Sigmoid colon (tissue), 7 donors: Measurements from ENCODE around the gene CDKN1C. TPM values are rescaled to one million over a fixed set of nuclear protein-coding genes. Genes with fewer than 3 reads are reported as not detected.
A peak's percentile ranks its signal among the peaks of the same experiment; 100 is the strongest.

Source experiments
- DNase-seq: peaks from one replicate; pipeline ENCODE4 v3.0.0-alpha.2; 2019
- H3K27ac ChIP-seq, 4 donors: fragments of 200-600 bp; sonication (generic); one replicate each; pipeline ENCODE4 v1.5.1; 2016 to 2019; ENCODE audit warnings: mild to moderate bottlenecking in 1 of 4
- H3K27me3 ChIP-seq, 3 donors: fragments of 200-600 bp; sonication (generic); one replicate each; pipeline ENCODE4 v1.5.1; 2019; ENCODE audit warnings: mild to moderate bottlenecking in 1 of 3
- H3K36me3 ChIP-seq, 4 donors: fragments of 200-600 bp; sonication (generic); one replicate each; pipeline ENCODE4 v1.5.1; 2016 to 2019
- H3K4me1 ChIP-seq, 4 donors: fragments of 200-600 bp; sonication (generic); one replicate each; pipeline ENCODE4 v1.5.1; 2017 to 2019
- H3K4me3 ChIP-seq, 4 donors: fragments of 200-600 bp; sonication (generic); one replicate each; pipeline ENCODE4 v1.5.1; 2017 to 2019; ENCODE audit warnings: mild to moderate bottlenecking in 2 of 4, moderate library complexity in 1 of 4
- H3K9me3 ChIP-seq, 4 donors: fragments of 200-600 bp in 3 of 4; sonication (generic) in 3 of 4; one replicate each; pipeline versions ENCODE4 v1.5.1 to v1.6.1; 2013 to 2019
- CTCF ChIP-seq, 4 experiments: fragments of 450-650 bp in 3 of 4; fragments of 200-600 bp in 1 of 4; IDR thresholded peaks; one replicate each; pipeline ENCODE4 v1.5.1; 2016 to 2019; ENCODE audit warnings: antibody characterized with exemption in 4 of 4, mild to moderate bottlenecking in 3 of 4, moderate library complexity in 2 of 4
- EP300 ChIP-seq, 4 donors: sonication (generic); formaldehyde crosslinking; IDR thresholded peaks; one replicate each; pipeline ENCODE4 v1.6.1; 2017; ENCODE audit warnings: antibody characterized with exemption in 4 of 4
- POLR2A ChIP-seq, 2 donors: fragments of 450-650 bp; IDR thresholded peaks; one replicate each; pipeline ENCODE4 v1.6.1; 2016; ENCODE audit warnings: antibody characterized with exemption in 2 of 2, mild to moderate bottlenecking in 2 of 2, moderate library complexity in 2 of 2
- POLR2AphosphoS5 ChIP-seq, 4 donors: sonication (generic); formaldehyde crosslinking; IDR thresholded peaks; one replicate each; pipeline ENCODE4 v1.6.1; 2017; ENCODE audit warnings: antibody characterized with exemption in 4 of 4
- WGBS, 2 donors: extraction: QIAGEN DNeasy Blood & Tissue Kit; methylation state at CpG; one replicate each; pipeline ENCODE4 v1.1.7; 2013; 5-methylcytosine and 5-hydroxymethylcytosine counted together
- intact Hi-C: fragments of 100-400 bp; cut with DNase I; formaldehyde crosslinking; loops from one replicate; pipeline ENCODE4 v1.15.1; 2023
- polyA plus RNA-seq, 3 donors: library from polyadenylated mRNA; stranded (reverse); fragments of 200-250 nt; gene quantifications; one replicate each; pipeline ENCODE4 v1.2.3, GENCODE V29; 2013
- total RNA-seq, 4 donors: library from RNA; depleted of rRNA; stranded (reverse); fragments of >200 nt; gene quantifications; one replicate each; pipeline ENCODE4 v1.1.0, GENCODE V29; 2016
- donor health status: healthy with polysubstance abuse.
- donor health status: Bipolar disorder and iron deficiency.
- donor health status: healthy.

Gene CDKN1C
- total and polyA plus RNA-seq, 7 donors = 5.3 to 54.3 (median 37.2) TPM

- Histone ChIP-seq H3K27me3 (no peaks in the 10 kb centered on the region), H3K4me1 (peaks cover 0 to 37% (median 36%) of the 10 kb centered on the region in 4 donors), H3K36me3 (no peaks in the 10 kb centered on the region), H3K4me3 (peak overlapping the region; percentile 21 to 46 (median 30)), H3K9me3 (no peaks in the 10 kb centered on the region), H3K27ac (peak overlapping the region; percentile 37 to 57 (median 46))
- no peak for TF ChIP-seq POLR2A (IDR thresholded peaks at IDR 0.05)
- peak; percentile 92 to 97 (median 94) for TF ChIP-seq CTCF (IDR thresholded peaks at IDR 0.05)
- DNase-seq = peak; percentile 83
- intact Hi-C loops = loop anchor here (1.0 to 5.0 kb wide), 2 partner anchors 359 to 470 kb away; no protein-coding TSS in a partner anchor
- WGBS, 2 donors = 2 to 3% methylated on average over 34 of the region's 34 CpGs
Observed at GRCh38 chr11:2892215-2892966, 6.8 kb upstream of the CDKN1C start.

DNA sequence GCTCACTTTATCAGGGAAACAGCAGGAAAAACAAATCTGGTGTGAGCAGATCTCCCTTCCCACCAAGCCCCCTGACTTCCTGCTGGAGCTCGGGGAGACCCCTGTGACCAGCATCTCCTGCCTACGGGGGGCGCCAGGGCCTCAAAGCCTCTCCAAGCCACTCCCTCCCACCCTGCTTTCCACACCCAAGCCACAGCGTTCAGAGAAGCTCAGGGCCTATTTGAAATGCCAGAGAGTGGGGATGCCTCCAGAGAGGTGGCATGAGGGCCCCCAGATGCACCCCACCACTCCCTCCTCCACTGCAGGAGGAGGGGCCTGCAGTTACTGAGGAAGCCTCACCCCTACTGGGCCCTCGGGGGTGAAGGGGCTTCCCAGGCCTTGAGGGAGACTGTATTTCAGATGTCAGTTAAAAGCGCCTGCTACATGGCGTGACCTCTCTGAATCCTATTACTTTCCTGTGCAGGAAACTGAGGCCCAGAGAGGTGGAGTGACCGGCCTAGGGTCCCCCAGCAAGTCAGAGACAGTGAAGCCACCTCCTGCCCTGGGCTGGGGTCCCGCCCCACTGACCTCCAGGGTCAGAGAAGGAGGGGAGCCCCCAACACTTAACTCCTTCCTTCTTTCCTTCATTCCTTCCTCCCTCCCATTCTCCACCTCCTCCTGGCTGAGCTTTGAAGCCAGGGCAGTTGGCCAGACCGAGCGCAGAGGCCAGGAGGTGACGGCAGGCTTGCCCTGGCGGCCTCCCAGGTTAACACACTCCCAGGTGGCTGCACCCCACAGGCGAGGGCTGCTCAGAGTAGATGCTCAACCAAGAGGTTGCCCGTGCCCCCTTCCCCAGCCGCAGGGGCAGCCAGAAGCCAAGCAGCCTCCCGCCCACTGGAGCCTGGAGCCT, 6.0 kb upstream of the CDKN1C start:
- H3K27ac ChIP-seq = peak overlapping the region; percentile 12 to 57 (median 36)
- TF ChIP-seq POLR2A (IDR thresholded peaks at IDR 0.05) (no peak), POLR2AphosphoS5 (IDR thresholded peaks at IDR 0.05) (peak in 1 of 4 donors; percentile 10), EP300 (IDR thresholded peaks at IDR 0.05) (no peak)
- H3K27me3 ChIP-seq = no peaks in the 10 kb centered on the region
- peaks cover 0 to 43% (median 39%) of the 10 kb centered on the region in 4 donors for H3K4me1 ChIP-seq
- DNase-seq = no peak
- H3K9me3 ChIP-seq = no peaks in the 10 kb centered on the region
- H3K4me3 ChIP-seq = peak overlapping the region in 3 of 4 donors; percentile 21 to 46 (median 39)
- intact Hi-C loops = loop anchor here (1.0 to 5.0 kb wide), 2 partner anchors 358 to 469 kb away; no protein-coding TSS in a partner anchor
- 32 to 43% methylated on average over 17 of the region's 17 CpGs for WGBS, 2 donors
- no peaks in the 10 kb centered on the region for H3K36me3 ChIP-seq

- Histone ChIP-seq H3K9me3 (no peaks in the 10 kb centered on the region), H3K27ac (peak overlapping the region; percentile 15 to 57 (median 36)), H3K27me3 (no peaks in the 10 kb centered on the region), H3K4me3 (no peak overlapping the region), H3K36me3 (no peaks in the 10 kb centered on the region), H3K4me1 (peaks cover 0 to 47% (median 45%) of the 10 kb centered on the region in 4 donors)
- intact Hi-C loops = loop anchor here (5.0 kb wide), 1 partner anchor 468 kb away; no protein-coding TSS in a partner anchor
- WGBS, 2 donors = 34 to 72% methylated on average over 28 of the region's 28 CpGs
- peak; percentile 91 for DNase-seq
- no peak for TF ChIP-seq POLR2A (IDR thresholded peaks at IDR 0.05)
- peak; percentile 21 to 69 (median 44) for TF ChIP-seq POLR2AphosphoS5 (IDR thresholded peaks at IDR 0.05)
- TF ChIP-seq EP300 (IDR thresholded peaks at IDR 0.05) = peak in 2 of 4 donors; percentile 79 to 87
- no peak for TF ChIP-seq CTCF (IDR thresholded peaks at IDR 0.05)
Observed at GRCh38 chr11:2890466-2891294, 5.1 kb upstream of the CDKN1C start.

GRCh38 chr11:2889362-2890273, 4.0 kb upstream of the CDKN1C start:
- Histone ChIP-seq H3K36me3 (no peaks in the 10 kb centered on the region), H3K4me1 (peaks cover 0 to 53% (median 47%) of the 10 kb centered on the region in 4 donors), H3K4me3 (no peak overlapping the region), H3K27me3 (no peaks in the 10 kb centered on the region), H3K9me3 (no peaks in the 10 kb centered on the region), H3K27ac (peak overlapping the region in 2 of 4 donors; percentile 15 to 57)
- DNase-seq = no peak
- no peak for TF ChIP-seq EP300 (IDR thresholded peaks at IDR 0.05)
- no peak for TF ChIP-seq POLR2A (IDR thresholded peaks at IDR 0.05)
- TF ChIP-seq POLR2AphosphoS5 (IDR thresholded peaks at IDR 0.05) = no peak
- no peak for TF ChIP-seq CTCF (IDR thresholded peaks at IDR 0.05)
- intact Hi-C loops = loop anchor here (5.0 kb wide), 4 partner anchors 82 to 692 kb away; no protein-coding TSS in a partner anchor
- 53 to 81% methylated on average over 16 of the region's 16 CpGs for WGBS, 2 donors
